Putamen (tissue), 1 donor: ENCODE results near the gene DCTD.

Experiments
- DNase-seq: peaks from one replicate; pipeline ENCODE4 v3.0.0-alpha.2; 2016; ENCODE audit warnings: low spot score

Gene DCTD

DNA sequence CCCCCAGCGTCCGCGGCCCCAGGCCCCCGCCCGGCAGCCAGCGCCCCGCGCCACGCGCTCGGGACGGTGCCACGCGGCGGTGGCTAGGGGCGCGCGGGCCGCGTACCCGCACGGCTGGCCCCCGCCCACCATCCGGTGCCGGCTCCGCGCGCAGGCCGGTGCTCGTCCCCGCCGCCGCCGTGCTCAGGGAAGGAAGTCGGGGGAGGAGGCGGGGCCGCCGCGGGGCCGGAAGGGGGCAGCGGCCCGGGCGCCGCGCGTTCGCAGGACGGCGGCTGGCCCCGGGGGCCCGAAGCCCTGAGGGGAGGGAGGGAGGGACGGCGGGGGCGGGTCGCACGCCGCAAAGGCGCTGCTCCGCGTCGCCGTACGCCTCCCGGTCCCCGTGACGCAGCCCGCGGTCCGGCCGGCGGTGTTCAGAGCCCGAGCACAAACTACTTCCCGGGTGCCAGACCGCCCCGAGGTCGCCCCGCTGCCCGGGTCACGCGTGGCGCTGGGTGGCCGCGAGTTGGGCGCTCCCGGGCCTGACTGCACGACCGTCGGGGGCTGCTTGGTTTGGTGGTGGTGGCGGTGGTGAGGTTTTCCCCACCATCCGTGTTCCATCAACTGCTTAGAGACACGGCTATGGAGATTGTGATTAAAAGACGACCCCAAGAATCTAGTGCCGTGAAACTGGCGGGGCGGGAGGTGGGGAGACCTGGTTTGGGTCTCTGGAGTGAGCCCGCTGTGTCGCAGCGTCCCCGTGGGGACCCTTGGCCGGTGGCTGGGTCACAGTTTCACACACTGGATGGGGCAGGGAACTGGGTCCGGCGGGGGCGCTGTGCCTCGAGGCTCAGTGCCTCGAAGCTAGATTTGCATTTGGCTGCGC is at the start of gene DCTD:
Gene DCTD, minus strand, starts transcription at position 205 of the 862 bp plus-strand sequence. CDS start 1,818 bp downstream, outside the sequence.
- DNase-seq, result peak; percentile 58

GRCh38 chr4:182960746-182961145 is 43.6 kb upstream of the DCTD start:
- no peak for DNase-seq

DNA sequence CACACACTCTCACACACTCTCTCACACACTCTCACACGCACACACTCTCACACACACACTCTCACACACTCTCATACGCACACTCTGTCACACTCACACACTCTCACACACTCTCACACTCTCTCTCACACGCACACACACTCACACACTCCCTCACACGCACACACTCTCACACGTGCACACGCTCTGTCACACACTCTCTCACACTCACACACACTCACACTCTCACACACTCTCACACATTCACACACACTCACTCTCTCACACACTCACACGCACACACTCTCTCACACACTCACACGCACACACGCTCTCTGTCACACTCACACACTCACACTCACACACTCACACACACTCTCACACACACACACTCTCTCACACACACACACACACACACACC is 43.0 kb upstream of the DCTD start:
- no peak for DNase-seq

GRCh38 chr4:182955411-182955810 is 38.2 kb upstream of the DCTD start:
- no peak for DNase-seq

DNA sequence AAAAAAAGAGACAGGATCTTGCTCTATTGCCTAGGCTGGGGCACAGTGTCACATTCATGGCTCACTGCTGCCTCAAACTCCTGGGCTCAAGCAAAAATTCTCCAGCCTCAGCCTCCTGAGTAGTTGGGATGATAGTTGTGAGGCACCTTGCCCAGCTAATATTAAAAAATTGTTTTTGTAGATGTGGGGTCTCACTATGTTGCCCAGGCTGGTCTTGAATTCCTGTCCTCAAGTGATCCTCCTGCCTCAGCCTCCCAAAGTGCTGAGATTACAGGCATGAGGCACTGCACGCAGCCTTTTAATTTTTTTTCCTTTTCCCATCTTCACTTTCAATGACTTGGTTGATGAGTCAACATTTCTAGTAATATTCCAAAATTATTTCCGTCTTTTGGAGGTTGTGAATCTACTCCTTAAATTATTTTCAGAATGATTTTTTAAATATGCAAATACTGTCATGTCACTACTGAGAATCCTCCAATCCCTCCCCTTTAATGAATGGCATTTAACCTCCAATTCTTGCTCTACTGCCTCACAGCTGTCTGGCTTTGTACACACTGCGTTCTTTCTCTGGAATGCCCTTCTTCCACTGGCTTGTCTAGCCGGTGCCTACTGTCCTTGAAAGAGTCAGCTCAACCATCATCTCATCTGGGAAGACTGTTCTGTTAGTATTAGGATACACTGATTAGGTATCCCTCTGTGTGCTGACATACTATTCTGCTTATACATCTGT is 27.5 kb upstream of the DCTD start:
- no peak for DNase-seq

DNA sequence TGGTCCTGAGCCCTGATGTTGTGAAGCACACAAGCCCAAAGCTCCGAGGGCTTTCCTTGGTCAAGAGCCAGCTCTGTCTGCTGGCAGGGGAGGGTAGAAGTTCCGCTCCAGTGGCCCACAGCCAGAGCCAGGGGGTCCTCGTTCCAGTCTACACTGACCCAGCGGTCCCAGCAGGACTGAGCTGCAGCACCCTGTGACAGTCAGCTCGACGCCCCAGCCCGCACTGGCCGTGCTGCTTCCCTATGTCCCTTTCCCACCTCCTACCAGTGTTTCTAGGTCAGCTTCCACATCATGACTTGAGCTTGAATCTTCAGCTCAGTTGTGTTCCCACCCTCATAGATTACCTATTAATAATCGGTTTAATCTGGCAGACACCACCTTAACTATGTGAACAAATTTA is 22.5 kb upstream of the DCTD start:
- no peak for DNase-seq

DNA sequence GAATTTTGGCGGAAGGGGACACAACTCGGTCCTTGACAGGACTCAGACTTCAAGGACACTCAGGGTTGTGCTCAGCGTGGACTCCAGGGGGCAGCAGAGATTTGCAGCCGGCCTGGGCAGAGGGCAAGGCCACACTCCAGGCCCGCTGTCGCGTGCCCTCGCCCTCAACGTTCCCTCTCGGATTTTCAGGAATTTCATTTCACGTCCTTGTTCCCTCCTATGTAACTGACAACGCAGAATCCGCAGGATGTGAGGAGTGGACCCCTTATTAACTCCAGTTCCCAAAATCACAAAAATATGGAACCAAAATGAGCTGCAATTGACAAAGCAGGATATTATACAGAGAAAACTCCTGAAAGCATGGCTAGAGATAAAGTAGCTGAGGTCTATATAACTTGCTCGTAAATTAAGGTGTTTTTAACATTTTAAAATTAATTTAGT is 21.0 kb upstream of the DCTD start:
- peak; percentile 29 for DNase-seq

DNA sequence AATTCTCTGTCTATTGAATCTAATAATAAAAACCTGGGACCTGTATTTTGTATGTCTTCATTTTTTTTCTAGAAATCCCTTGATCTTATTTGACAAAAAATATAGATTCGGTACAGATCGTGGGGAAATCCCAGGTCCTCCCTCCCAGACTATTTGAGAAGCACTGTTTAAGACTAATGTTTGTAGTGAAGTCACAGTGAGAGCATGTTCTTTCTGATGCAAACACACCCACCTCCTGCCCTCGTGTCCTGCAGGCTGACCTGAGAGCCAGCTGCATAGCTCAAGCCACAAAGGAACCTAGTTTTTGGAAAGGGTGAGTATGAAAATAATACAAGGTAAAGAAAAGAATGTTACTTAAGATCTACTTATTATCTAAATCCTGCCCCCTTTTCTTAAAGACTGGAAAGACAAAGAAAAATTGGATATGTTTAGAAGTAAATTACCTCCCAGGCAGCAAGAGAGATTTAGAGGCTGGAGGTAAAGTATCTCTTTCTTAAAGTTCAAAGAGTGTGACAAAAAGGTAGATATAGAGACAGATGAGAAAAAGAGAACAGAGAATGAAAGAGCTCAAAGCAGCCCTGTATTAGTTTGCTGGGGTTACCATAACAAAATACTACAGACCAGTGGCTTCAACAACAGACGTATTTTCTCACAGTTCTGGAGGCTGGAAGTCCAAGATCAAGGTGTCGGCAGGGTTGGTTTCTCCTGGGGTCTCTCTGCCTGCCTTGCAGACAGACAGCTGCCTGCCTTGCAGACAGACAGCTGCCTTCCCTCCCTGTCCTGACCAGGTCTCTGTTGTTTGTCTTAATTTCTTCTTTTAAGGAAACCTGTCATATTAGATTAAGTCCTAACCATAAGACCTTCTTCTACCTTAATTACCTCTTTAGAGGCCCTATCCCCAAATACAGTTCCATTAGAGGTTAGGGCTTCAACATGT is 20.4 kb upstream of the DCTD start:
- no peak for DNase-seq

DNA sequence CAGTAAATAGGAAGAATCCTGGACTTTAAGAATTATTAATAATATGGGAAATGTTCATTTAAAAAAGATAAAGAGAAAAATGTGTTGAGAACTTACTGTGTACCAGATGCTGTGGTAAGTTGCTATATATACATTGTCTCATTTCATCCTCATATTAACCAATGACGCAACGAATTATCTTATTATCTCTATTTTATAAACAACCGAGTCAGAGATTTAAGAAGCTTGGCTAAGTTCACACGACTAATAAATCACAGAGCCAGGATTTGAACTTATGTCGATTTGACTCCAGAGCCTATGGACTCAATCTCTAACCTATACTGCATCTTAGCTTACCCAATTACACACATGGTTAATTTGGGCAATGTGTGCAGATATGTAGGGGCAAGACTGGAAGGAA is 15.5 kb upstream of the DCTD start:
- no peak for DNase-seq

DNA sequence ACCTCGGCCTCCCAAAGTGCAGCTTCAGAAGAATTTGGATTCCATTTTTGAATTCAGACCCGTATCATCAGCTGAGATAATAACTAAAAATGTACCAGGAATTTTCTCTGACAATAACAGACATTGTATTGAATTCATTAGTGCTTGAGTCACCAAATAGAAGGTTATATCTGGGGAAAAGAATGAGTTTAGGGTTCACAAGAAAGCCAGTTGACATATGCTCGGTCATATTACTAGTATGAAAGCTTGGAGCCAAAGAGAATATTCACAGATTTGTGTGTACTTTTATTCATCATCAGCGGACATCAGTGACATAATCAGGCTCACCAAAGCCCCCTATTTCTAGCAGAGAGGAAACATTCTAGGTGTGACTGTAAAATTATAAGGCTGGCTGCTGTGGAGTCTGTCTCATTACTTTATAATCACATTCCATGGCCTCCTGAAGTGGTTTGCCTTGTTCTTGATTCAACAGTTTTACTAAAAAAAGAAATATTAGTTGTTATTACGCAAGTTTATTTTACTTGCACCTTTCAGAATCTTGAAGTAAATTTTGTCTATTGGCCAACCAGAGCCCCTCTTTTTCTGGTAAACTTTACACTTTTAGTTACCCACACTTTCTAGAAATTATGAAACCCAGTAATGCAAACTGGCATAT is 14.6 kb upstream of the DCTD start:
- DNase-seq, result no peak

DNA sequence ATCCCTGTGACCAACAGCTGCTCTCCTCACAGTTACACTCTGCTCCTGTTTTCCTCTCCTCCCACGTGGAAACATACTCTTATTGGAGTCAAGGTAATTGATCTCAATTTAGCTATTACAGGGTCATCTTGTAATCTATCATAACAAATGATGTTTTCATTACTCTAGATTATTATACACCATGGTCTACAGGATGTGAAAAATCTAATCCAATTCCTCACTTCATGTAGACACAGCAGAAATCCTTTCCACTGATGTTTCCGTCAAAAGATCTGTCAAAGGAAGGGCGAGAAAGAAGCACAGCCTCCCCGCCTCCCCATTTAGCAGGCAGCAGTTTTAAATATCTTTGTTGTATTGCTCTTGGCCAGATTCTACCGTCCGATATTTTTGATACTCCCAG is 13.7 kb upstream of the DCTD start:
- no peak for DNase-seq

DNA sequence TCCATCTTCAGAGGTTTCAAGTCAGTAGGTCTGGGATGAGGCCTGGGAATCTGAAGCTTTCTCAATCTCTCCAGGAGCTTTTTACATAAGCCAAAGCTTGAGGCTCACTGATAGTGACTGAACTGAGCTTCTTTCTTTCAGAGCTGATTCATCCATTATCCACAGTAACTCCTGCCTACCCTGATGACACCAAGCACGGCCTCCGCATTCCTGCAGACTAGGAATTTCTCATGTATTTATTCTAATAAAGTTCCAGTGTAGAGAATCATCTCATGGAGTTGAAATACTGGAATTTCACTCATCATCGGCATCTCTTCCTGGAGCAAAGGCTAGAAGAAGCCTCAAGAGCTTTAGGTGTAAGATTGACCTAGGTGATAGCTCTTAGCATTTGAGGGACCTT is 12.1 kb upstream of the DCTD start:
- DNase-seq, result peak; percentile 64

GRCh38 chr4:182928061-182928460 is 10.9 kb upstream of the DCTD start:
- no peak for DNase-seq

DNA sequence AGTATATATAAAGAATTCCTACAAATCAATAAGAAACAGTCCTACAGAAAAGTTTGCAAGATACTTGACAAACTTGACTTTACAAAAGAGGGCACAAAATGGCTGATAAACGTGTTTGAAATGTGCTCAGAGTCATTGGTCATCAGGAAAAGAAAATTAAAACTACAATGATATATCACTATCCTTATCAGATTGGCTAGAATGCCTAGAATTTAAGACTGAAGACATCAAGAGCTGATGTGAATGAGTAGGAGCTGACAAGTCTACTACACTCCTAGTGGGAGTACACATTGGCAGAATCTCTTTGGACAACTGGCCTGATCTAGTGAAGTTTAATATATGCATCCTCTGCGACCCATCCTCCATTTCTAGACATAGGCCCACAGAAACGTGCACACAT is 10.3 kb upstream of the DCTD start:
- no peak for DNase-seq

DNA sequence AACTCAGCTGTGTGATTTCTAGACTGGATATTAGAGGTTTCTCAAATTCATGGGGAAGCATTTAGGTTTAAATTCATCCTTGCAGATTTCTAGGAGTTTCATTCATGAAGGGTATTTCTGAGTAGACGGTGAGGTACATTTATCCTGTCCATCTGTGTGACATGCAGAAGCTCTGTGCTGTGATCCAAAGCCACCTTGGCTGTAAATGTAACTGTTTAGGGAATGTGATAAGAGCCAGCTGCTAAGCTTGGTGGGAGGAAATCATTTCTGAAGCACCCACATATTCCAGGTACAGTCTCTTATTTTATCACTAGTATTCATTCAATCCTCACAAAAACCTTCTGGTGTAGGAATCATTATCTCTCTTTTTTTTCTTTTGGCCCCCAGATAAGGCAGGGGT is 8.7 kb upstream of the DCTD start:
- DNase-seq, result no peak

DNA sequence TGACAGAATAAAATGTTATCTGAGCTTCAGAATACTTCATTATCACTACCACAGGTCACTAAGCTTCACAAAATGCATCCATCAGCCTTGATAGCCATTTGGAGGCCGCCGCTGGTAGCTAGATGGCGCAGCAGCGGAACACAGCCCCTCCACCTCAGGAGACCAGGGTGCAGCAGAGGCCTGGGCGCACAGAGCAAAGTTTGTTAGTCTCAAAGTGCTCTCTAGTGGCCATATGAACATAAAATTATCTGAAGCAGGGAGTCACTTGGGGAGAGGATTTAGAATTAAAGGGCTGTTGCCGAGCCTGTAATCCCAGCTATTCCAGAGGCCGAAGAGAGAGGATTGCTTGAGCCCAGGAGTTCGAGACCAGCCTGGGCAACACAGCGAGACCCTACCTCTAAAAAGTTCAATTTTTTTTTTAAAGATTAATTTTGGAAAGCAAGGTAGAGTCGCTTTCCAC is 8.1 kb upstream of the DCTD start:
- peak; percentile 68 for DNase-seq

DNA sequence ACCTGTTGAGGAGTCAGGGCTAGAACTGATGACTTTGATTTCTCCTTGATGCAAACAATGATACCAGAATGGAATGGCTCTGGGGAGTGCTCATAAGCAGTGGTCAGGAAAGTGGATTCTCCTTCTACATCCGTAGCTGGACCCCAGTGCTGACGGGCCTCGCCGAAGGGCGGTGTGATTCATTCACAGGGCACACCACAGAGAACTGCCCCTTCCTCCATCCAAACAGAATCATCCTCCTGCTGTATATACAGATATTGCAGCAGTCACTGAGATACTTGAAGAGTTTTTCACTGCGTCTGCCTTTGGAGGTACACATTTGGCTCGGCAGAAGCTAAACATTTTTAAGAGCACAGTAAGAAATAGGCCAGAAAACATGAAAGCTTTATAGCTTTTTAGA is 7.3 kb upstream of the DCTD start:
- no peak for DNase-seq

GRCh38 chr4:182923796-182924340 is 6.7 kb upstream of the DCTD start:
- no peak for DNase-seq

DNA sequence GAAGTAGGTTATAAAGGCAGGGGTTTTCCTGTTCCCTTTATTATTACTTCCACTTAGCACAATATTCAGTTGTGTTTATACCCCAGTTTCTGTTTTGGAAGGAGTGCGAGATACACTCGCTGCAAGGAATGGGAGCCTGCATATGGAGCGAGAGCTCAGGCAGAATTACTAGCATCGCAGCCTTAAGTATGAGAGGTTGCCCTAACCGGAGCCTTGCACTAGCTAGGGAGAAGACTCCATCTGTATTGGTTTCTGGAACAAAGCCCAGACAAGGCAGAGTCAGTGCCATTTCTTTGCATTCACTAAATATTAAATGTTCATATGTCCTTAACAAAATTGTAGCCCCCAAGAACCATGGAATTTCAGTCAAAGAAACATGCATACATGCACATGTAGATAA is 6.2 kb upstream of the DCTD start:
- DNase-seq, result no peak

DNA sequence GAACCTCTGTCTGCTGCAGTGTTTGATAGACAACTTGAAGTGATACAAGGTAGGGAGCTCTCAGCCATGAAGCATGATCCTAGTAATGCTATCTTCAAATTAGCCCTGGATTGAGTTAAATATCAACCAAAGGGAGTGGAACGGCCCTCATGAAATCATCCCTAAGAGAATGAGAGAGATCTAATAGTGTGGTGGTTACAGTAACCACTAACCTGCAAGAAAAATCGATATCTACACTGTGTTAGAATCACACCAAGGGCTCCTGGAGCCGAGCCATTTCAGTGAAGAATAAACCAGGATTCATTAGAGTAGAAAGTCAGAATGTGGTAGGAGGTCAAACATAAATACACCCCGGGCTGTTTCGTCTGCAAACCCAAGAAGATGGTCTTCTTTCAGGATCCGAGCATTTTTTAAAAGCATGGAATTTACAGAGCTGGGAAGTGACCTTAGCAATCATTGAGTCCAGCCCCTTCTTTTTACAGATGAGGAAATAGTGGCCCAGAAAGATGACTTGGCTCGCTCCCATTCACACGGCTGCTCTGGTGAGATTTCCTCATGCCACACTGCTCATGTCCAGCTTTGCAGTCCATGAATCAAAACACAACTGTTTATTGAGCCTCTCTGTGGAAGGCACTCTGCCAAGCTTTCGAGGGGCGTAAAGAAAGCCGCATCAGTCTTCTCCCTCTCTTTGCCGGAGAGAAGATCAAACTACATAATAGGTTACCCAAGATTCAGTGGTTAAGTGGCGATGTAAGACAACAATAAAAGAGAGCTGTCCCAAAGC is 5.5 kb upstream of the DCTD start:
- no peak for DNase-seq

GRCh38 chr4:182921608-182922007 is 4.4 kb upstream of the DCTD start:
- no peak for DNase-seq
